ENCODE measurements around the gene HDAC5.

HDAC5 gene

GRCh38 chr17:44082256-44082927 lies 41.0 kb downstream of the HDAC5 start (continued):
- TF ChIP-seq ZNF280D (tag by site-specific recombination; IDR thresholded peaks at IDR 0.05) (no peak), ZNF623 (tag by site-specific recombination; IDR thresholded peaks at IDR 0.05) (no peak), ZNF768 (tag by site-specific recombination; IDR thresholded peaks at IDR 0.05) (no peak), KLF1 (tag by site-specific recombination; IDR thresholded peaks at IDR 0.05) (no peak)

DNA sequence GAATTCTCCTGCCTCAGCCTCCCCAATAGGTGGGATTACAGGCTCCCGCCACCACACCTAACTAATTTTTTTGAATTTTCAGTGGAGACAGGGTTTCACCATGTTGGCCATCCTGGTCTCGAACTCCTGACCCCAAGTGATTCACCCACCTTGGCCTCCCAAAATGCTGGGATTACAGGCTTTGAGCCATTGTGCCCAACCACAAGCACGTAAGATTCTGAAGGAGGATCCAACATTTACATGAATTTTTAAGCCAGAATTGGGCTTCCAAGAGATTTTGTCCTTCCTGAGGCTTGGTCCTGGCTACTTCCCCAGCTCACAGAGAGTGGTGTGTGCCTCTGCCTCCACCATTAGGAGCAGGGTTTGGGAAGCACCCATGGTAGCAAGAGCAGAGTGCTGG lies 41.8 kb downstream of the HDAC5 start:
- peaks cover 8 to 77% of the 10 kb centered on the region in 2 experiments; a peak in 2 of 3 replicates for H3K36me3 ChIP-seq (ENCODE audit: control insufficient read depth in 2 of 2, insufficient read depth in 1 of 2, low read length in 2 of 2)
- H3K27ac ChIP-seq (ENCODE audit: extremely low read depth, low read depth, low read length) = no peak overlapping the region
- ChIA-PET CTCF (interaction anchor here (0.7 to 2.7 kb wide), 6 partner anchors 8 to 74 kb away, joined by 3 to 20 read pairs (median 3); partner anchors contain the start of gene LSM12), POLR2A (interaction anchor here (0.5 to 1.6 kb wide), 3 partner anchors 27 to 87 kb away, joined by 3 to 4 read pairs (median 4); no protein-coding TSS in a partner anchor)
- H3K4me3 ChIP-seq (ENCODE audit: low read depth, low read length) = no peak overlapping the region
- H3K4me1 ChIP-seq (ENCODE audit: control insufficient read depth, insufficient read depth, low read length) = peaks cover 6% of the 10 kb centered on the region
- no peaks in the 10 kb centered on the region for H3K9me3 ChIP-seq (ENCODE audit: control insufficient read depth, insufficient read depth, low read depth, low read length)
- TF ChIP-seq ZNF366 (tag by site-specific recombination; conservative IDR thresholded peaks at IDR 0.05) = no peak
- no peak for TF ChIP-seq TRIM28 (IDR thresholded peaks at IDR 0.05; ENCODE audit: borderline replicate concordance, low read length)
- TF ChIP-seq ZNF239 (tag by site-specific recombination; IDR thresholded peaks at IDR 0.05) = no peak
- TF ChIP-seq, protein P1, sequence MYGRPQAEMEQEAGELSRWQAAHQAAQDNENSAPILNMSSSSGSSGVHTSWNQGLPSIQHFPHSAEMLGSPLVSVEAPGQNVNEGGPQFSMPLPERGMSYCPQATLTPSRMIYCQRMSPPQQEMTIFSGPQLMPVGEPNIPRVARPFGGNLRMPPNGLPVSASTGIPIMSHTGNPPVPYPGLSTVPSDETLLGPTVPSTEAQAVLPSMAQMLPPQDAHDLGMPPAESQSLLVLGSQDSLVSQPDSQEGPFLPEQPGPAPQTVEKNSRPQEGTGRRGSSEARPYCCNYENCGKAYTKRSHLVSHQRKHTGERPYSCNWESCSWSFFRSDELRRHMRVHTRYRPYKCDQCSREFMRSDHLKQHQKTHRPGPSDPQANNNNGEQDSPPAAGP (tag by site-specific recombination; IDR thresholded peaks at IDR 0.05) = no peak
- TF ChIP-seq GLI4 (tag by site-specific recombination; IDR thresholded peaks at IDR 0.05) = no peak
- TF ChIP-seq ZBTB7A (tag by site-specific recombination; IDR thresholded peaks at IDR 0.05; ENCODE audit: low read depth) = no peak
- no peak for TF ChIP-seq ZNF26 (tag by site-specific recombination; IDR thresholded peaks at IDR 0.05)
- no peak for TF ChIP-seq ZNF214 (tag by site-specific recombination; IDR thresholded peaks at IDR 0.05; ENCODE audit: borderline replicate concordance)
- TF ChIP-seq ZNF48 (tag by site-specific recombination; IDR thresholded peaks at IDR 0.05) = no peak
- TF ChIP-seq, protein P2, sequence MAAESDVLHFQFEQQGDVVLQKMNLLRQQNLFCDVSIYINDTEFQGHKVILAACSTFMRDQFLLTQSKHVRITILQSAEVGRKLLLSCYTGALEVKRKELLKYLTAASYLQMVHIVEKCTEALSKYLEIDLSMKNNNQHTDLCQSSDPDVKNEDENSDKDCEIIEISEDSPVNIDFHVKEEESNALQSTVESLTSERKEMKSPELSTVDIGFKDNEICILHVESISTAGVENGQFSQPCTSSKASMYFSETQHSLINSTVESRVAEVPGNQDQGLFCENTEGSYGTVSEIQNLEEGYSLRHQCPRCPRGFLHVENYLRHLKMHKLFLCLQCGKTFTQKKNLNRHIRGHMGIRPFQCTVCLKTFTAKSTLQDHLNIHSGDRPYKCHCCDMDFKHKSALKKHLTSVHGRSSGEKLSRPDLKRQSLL (tag by site-specific recombination; IDR thresholded peaks at IDR 0.05) = no peak
- no peak for TF ChIP-seq ZNF624 (tag by site-specific recombination; IDR thresholded peaks at IDR 0.05)
- TF ChIP-seq ZNF37A (tag by site-specific recombination; IDR thresholded peaks at IDR 0.05) = no peak
- TF ChIP-seq ZNF423 (tag by site-specific recombination; IDR thresholded peaks at IDR 0.05) = no peak
- TF ChIP-seq ZNF530 (tag by site-specific recombination; IDR thresholded peaks at IDR 0.05; ENCODE audit: low read depth) = no peak
- TF ChIP-seq ZBTB8A (tag by site-specific recombination; IDR thresholded peaks at IDR 0.05) = no peak
- TF ChIP-seq EGR2 (tag by site-specific recombination; IDR thresholded peaks at IDR 0.05; ENCODE audit: low read depth) = no peak
- no peak for TF ChIP-seq KLF10 (tag by site-specific recombination; IDR thresholded peaks at IDR 0.05)
- TF ChIP-seq ZSCAN30 (tag by site-specific recombination; IDR thresholded peaks at IDR 0.05) = no peak
- no peak for TF ChIP-seq SCRT2 (tag by site-specific recombination; IDR thresholded peaks at IDR 0.05)
